ENCODE data around the gene TMEM132C. TPM values are rescaled to one million over a fixed set of nuclear protein-coding genes. Genes with fewer than 3 reads are reported as not detected.

TMEM132C gene
- total RNA-seq, 2 experiments from 2014 or later = not detected

DNA sequence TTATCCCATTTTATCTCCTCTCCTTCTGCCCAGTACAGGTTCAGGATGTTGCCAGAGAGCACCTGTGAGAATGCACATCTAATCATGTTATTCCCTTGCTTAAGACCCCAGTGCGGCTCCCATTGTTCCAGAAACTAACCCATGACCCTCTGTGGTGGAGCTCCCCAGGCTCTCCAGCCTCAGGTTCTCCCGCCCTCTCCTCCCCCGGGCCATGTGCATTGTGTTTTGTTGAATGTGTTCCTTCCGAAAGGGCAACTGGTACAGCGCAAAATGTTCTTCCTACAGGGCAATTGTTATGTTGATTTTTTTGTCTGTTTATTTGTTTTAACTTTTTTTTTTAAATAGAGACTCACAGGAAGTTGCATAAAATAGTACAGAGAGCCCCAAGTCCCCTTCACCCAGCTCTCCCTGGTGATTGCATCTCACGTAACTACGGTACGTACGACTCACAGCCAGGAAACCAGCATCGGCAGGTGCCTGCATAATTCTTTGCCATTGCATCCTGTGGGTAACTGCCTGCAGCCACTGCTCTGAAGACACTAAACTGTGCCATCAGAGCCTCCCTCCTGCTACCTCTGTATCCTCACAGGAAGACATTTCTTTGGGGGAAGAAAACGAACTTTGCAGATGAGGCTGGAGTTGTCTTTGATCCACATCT, 31.2 kb downstream of the TMEM132C start:
- no peak overlapping the region for H3K4me3 Mint-ChIP-seq
- no peaks in the 10 kb centered on the region for H3K36me3 Mint-ChIP-seq
- intact Hi-C loops (cut with micrococcal nuclease) = no loop called here
- ChIA-PET POLR2A (no interaction called here), CTCF (no interaction called here)
- DNase-seq = no peak
- no peaks in the 10 kb centered on the region for H3K27me3 Mint-ChIP-seq
- no peaks in the 10 kb centered on the region for H3K4me1 Mint-ChIP-seq (ENCODE audit: low read depth)
- H3K9me3 Mint-ChIP-seq = peaks cover 1% of the 10 kb centered on the region
- no peak overlapping the region for H3K27ac Mint-ChIP-seq

DNA sequence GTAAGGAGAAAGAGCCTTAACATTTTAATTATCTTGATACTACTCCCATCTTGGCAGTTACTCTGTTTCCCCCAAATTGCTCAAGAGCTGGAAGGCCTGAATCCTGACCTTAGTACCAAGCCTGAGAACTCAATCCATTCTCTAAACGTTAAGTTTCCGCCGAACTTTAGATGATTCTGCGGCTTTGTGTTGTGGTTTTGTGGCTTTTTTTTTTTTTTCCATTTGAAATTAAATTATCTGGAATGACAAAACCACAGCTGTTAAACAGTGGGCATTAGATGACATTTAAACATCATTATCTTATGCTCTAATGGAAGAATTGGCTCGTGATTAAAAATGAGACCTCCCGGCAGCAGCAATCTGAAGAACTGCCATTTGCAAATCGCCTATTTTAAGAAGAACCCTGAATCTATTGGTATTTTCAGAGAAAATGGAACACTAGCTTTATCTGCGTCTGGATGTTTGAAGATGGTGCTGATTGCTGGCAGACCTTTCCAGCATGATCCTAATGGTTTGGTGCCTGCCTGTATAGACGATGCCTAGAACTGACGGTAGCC, 38.4 kb downstream of the TMEM132C start:
- Mint-ChIP-seq H3K27me3 (no peaks in the 10 kb centered on the region), H3K36me3 (no peaks in the 10 kb centered on the region), H3K4me3 (no peak overlapping the region), H3K27ac (no peak overlapping the region), H3K9me3 (peaks cover 16% of the 10 kb centered on the region), H3K4me1 (ENCODE audit: low read depth) (no peaks in the 10 kb centered on the region)
- POLR2A ChIA-PET = no interaction called here
- intact Hi-C loops (cut with micrococcal nuclease) = no loop called here
- DNase-seq = no peak
- CTCF ChIA-PET = no interaction called here

DNA sequence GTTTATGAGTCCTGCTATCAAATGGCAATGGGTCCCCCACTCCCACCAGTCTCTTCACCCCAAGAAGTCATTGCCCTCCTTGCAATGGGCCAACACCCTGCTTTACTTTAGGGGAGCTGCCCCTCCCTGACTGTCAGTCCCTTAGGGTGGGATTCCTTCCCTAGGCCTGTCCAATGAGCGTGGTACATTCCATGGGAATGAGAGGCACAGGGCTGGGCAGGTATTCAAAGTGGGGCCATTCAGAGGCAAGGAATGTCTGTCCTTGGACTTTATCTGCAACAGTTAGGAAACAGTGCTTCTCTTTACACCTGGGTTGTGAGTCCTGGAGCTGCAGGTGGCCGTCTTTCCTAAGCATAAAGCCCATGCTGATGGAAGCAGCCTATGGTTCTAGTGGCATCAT, 40.8 kb downstream of the TMEM132C start:
- CTCF ChIA-PET = no interaction called here
- H3K4me3 Mint-ChIP-seq = no peak overlapping the region
- H3K9me3 Mint-ChIP-seq = peaks cover 20% of the 10 kb centered on the region
- intact Hi-C loops (cut with micrococcal nuclease) = no loop called here
- no peak for DNase-seq
- POLR2A ChIA-PET = no interaction called here
- H3K27me3 Mint-ChIP-seq = no peaks in the 10 kb centered on the region
- no peaks in the 10 kb centered on the region for H3K4me1 Mint-ChIP-seq (ENCODE audit: low read depth)
- H3K27ac Mint-ChIP-seq = no peak overlapping the region
- no peaks in the 10 kb centered on the region for H3K36me3 Mint-ChIP-seq

DNA sequence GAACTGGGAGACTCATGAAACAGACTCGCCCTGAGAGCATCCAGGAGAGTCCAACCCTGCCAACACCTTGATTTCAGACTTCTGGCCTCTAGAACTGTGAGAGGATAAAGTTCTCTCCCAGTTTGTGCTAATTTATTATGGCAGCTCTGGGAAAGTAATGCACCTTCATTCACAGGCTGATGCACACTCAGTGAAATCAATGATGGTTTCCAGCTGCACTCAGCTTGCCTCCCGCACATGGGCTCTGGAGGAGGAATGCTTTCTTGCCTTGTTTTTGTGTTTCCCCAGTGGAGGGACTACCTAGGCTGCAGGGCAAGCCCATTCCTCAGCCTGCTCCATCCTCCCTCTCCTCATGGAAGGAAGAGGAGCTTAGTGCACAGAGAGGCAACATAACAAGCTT, 45.7 kb downstream of the TMEM132C start:
- Mint-ChIP-seq H3K27me3 (no peaks in the 10 kb centered on the region), H3K4me3 (no peak overlapping the region), H3K9me3 (peaks cover 11% of the 10 kb centered on the region), H3K4me1 (ENCODE audit: low read depth) (no peaks in the 10 kb centered on the region), H3K27ac (no peak overlapping the region), H3K36me3 (no peaks in the 10 kb centered on the region)
- CTCF ChIA-PET = no interaction called here
- POLR2A ChIA-PET = no interaction called here
- intact Hi-C loops (cut with micrococcal nuclease) = no loop called here
- DNase-seq = no peak

DNA sequence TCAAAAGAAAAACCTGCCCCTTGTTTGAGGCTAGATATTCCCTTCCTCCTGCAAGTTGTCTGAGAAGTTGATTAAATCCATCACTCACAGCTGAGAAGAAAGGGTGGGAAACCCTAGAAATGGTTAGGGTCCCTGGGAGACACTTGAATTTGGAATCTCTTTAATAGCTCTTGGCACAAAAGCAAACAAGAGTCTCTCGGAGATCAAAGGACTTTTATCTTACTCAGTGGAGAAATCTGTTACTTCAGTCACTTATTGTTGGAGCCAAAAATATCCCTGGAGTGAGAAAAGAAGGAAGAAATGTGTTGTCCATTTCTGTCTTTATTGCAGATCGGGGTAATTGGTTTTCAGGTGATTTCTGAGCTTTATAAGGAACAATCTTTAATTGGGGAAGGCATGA, 47.0 kb downstream of the TMEM132C start:
- CTCF ChIA-PET = no interaction called here

DNA sequence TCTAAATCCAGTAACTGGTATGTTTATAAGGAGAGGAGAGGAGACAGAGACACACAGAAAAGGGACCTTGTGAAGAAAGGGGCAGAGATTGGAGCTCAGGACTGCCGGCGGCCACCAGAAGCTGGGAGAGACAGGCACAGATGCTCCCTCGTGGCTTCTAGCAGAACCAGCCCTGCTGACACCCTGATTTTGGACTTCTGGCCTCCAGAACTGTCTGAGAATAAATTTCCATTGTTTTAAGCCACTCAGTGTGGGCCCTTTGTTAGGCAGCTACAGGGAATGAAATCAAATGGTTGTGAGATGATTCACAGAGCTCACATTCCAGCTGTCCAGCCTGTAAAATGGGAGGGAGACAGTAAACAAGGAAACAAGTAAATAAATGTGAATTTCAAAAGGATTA, 47.6 kb downstream of the TMEM132C start:
- Mint-ChIP-seq H3K27ac (no peak overlapping the region), H3K4me1 (ENCODE audit: low read depth) (no peaks in the 10 kb centered on the region), H3K27me3 (no peaks in the 10 kb centered on the region), H3K4me3 (no peak overlapping the region), H3K9me3 (peaks cover 13% of the 10 kb centered on the region), H3K36me3 (no peaks in the 10 kb centered on the region)
- POLR2A ChIA-PET = no interaction called here
- DNase-seq = no peak
- intact Hi-C loops (cut with micrococcal nuclease) = no loop called here
- CTCF ChIA-PET = no interaction called here

More for the DNA sequence above, 47.0 kb downstream of the TMEM132C start:
- Mint-ChIP-seq H3K9me3 (peaks cover 12% of the 10 kb centered on the region), H3K36me3 (no peaks in the 10 kb centered on the region), H3K4me1 (ENCODE audit: low read depth) (no peaks in the 10 kb centered on the region), H3K27me3 (no peaks in the 10 kb centered on the region), H3K4me3 (no peak overlapping the region), H3K27ac (no peak overlapping the region)
- no peak for DNase-seq
- intact Hi-C loops (cut with micrococcal nuclease) = no loop called here
- POLR2A ChIA-PET = no interaction called here

DNA sequence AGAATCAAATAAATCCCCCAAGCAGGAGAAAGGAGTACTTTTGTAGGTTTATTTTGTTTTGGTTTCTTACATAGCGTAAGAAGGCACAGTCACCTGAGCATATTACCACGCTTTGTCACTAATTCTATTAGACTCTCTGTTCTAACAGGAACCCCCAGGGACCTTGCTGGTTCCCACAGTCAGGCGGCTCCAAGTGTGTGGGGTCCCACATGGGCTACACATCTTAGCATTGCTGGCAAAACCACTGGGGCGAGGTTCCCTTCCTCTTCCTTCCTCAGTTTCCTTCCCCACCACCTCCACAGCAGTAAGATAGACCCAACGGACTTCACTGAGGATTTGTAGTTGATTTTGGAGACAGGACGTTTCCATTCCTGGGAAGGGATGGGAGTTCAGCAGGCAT, 49.1 kb downstream of the TMEM132C start:
- H3K4me1 Mint-ChIP-seq (ENCODE audit: low read depth) = no peaks in the 10 kb centered on the region
- H3K27me3 Mint-ChIP-seq = no peaks in the 10 kb centered on the region
- ChIA-PET POLR2A (no interaction called here), CTCF (no interaction called here)
- intact Hi-C loops (cut with micrococcal nuclease) = no loop called here
- H3K9me3 Mint-ChIP-seq = peaks cover 9% of the 10 kb centered on the region
- H3K4me3 Mint-ChIP-seq = no peak overlapping the region
- H3K27ac Mint-ChIP-seq = no peak overlapping the region
- no peak for DNase-seq
- no peaks in the 10 kb centered on the region for H3K36me3 Mint-ChIP-seq

DNA sequence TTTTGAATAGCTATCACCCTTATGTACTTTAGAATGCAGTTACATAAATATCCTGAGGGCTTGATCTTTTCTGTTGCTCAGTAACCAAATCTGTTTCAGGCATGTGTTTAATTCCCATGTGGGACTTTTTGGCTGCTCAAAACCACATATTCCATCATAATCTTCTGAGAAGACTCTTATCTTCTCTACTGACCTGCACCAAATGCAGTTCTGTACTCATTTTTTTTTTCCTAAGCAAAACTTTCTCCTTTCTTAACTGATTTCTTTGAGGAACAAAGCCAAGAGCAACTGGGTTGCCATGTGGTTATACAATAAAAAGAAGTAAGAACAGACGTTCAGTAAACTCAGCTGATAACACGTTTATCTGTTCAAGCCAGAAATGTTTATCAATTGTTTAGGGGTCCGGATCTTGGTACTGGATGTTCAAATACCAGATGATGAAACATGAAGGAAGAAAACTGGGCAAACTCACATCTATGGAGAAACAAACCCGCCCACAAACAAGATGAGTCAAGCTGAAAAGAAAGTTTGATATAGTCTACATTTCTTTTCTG, 50.1 kb downstream of the TMEM132C start:
- Mint-ChIP-seq H3K4me3 (no peak overlapping the region), H3K9me3 (peaks cover 12% of the 10 kb centered on the region), H3K4me1 (ENCODE audit: low read depth) (no peaks in the 10 kb centered on the region), H3K27ac (no peak overlapping the region), H3K36me3 (no peaks in the 10 kb centered on the region), H3K27me3 (no peaks in the 10 kb centered on the region)
- intact Hi-C loops (cut with micrococcal nuclease) = no loop called here
- ChIA-PET CTCF (no interaction called here), POLR2A (no interaction called here)
- DNase-seq = no peak

DNA sequence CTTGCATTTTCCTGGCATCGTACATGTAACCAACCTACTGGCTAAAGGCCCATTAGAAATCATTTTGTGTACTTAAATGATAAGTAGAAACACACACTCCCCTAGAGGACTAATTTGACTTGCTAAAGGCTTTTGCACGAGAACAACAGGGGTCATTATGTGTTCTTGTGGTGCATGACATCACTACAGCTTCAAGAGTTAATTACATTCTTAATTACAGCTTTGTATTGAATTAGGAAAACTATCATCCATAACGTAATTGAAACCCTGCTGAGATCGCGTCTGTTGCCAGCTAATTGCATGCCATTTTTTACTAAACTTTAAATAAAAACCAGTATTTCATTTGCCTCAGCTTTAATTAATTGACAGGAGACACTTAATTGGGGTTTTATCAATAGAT, 51.4 kb downstream of the TMEM132C start:
- Mint-ChIP-seq H3K9me3 (peaks cover 17% of the 10 kb centered on the region), H3K36me3 (no peaks in the 10 kb centered on the region), H3K4me1 (ENCODE audit: low read depth) (no peaks in the 10 kb centered on the region), H3K27me3 (no peaks in the 10 kb centered on the region), H3K4me3 (no peak overlapping the region), H3K27ac (no peak overlapping the region)
- intact Hi-C loops (cut with micrococcal nuclease) = no loop called here
- CTCF ChIA-PET = no interaction called here
- POLR2A ChIA-PET = no interaction called here
- DNase-seq = no peak

DNA sequence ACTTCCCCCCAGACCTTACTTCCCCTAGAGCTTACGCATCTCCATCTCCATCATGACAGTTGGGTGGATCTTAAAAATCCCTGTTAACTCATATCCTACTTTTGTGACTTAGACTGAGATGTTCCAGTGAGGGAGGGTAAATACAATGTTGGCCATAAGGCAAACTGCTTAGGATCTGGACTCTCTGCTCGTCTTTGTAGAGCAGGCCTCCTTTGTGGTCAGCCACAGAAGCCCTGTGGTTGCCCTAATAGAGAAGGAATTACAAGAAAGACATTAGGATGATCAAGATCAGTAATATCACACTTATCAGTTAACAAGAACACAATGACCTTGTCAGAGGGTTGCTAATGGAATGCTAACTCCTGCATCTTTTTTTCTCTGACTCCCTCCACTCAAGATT, 52.0 kb downstream of the TMEM132C start:
- intact Hi-C loops (cut with micrococcal nuclease) = no loop called here
- H3K36me3 Mint-ChIP-seq = no peaks in the 10 kb centered on the region
- no peak for DNase-seq
- H3K27ac Mint-ChIP-seq = no peak overlapping the region
- ChIA-PET POLR2A (no interaction called here), CTCF (no interaction called here)
- H3K27me3 Mint-ChIP-seq = no peaks in the 10 kb centered on the region
- no peak overlapping the region for H3K4me3 Mint-ChIP-seq
- peaks cover 17% of the 10 kb centered on the region for H3K9me3 Mint-ChIP-seq
- H3K4me1 Mint-ChIP-seq (ENCODE audit: low read depth) = no peaks in the 10 kb centered on the region

DNA sequence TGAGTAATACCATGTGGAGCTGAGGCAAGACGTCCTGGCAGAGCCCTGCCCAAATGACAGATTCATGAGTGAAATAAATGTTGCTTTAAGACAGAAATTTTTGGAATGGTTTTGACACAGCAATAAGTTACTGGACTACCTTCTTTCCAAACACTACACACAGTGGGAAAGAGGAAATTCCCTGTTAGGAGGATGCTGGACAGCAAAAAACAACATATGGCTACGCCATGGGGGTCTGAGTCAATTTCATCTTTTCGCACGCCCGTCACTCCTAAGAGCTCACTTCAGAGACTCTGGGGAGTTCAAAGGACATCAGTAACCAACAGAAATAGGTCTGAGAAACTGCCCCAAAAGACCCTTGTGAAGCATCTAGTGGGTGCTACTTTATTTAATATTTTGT, 55.4 kb downstream of the TMEM132C start:
- Mint-ChIP-seq H3K36me3 (no peaks in the 10 kb centered on the region), H3K9me3 (peaks cover 15% of the 10 kb centered on the region), H3K4me3 (no peak overlapping the region), H3K27me3 (no peaks in the 10 kb centered on the region), H3K27ac (no peak overlapping the region), H3K4me1 (ENCODE audit: low read depth) (no peaks in the 10 kb centered on the region)
- ChIA-PET POLR2A (no interaction called here), CTCF (no interaction called here)
- intact Hi-C loops (cut with micrococcal nuclease) = no loop called here
- no peak for DNase-seq

DNA sequence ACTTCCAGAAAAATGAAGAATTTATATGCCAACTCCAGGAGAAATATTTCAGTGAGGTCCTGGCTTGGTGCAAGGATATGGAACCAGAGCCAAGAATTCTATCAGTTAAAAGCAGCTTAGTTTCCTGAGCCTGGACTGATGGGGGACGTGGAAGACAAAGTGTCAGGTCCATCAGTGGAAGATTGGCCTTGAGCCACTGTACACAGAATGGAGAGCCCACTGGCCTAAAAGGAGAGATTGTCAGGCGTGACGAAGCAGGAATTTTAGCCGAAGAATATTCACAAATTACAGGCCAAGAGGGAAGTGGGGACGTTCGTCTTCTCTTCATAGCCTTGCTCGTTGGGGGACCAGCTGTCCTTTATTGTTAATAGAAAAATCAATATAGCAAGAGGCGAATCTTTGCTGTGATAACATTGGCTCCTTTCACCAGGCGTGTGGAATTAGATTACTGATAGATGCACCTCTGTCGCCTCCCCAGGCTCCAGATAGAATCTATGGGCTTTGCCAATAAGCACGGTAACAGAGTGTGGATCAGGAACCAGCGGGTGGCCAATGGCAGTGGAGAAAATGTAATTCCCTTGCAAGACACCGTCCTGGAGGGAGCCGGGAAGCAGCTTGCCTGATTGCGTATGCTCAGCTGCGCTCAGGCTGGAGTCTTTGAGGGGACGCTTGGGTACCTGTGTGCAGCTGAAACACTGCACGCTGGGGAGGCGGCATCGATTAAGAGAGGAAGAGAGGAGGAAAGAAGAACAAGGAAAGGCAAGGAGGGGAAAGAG, 56.4 kb downstream of the TMEM132C start:
- no peaks in the 10 kb centered on the region for H3K27me3 Mint-ChIP-seq
- H3K4me3 Mint-ChIP-seq = no peak overlapping the region
- CTCF ChIA-PET = no interaction called here
- intact Hi-C loops (cut with micrococcal nuclease) = no loop called here
- peaks cover 15% of the 10 kb centered on the region for H3K9me3 Mint-ChIP-seq
- POLR2A ChIA-PET = no interaction called here
- no peak overlapping the region for H3K27ac Mint-ChIP-seq
- H3K36me3 Mint-ChIP-seq = no peaks in the 10 kb centered on the region
- H3K4me1 Mint-ChIP-seq (ENCODE audit: low read depth) = no peaks in the 10 kb centered on the region
- DNase-seq = no peak

DNA sequence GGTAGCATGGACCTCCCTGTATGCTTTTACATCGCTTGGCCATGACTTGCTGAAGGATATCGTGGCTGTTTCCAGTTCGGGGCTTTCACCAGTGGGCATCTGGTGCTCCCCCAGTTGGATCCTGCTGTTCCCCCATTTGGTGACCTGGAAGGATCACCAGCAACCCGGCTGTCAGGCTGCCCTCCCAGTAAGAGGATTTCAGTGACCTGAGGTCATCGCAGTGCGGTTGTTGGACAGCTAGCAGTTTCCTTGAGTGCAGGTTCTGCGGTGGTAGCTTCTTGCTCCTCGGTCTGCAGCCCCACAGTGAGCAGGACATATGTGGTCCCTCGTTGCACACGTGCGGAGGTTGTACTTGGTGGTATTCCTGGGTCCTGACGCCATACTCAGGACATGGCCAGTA, 58.7 kb downstream of the TMEM132C start:
- Mint-ChIP-seq H3K4me3 (no peak overlapping the region), H3K27me3 (no peaks in the 10 kb centered on the region), H3K27ac (no peak overlapping the region), H3K4me1 (ENCODE audit: low read depth) (no peaks in the 10 kb centered on the region), H3K36me3 (no peaks in the 10 kb centered on the region), H3K9me3 (peaks cover 9% of the 10 kb centered on the region)
- ChIA-PET POLR2A (no interaction called here), CTCF (no interaction called here)
- DNase-seq = no peak
- intact Hi-C loops (cut with micrococcal nuclease) = no loop called here
